ENCODE results near the gene TEX53.

Gene TEX53

DNA sequence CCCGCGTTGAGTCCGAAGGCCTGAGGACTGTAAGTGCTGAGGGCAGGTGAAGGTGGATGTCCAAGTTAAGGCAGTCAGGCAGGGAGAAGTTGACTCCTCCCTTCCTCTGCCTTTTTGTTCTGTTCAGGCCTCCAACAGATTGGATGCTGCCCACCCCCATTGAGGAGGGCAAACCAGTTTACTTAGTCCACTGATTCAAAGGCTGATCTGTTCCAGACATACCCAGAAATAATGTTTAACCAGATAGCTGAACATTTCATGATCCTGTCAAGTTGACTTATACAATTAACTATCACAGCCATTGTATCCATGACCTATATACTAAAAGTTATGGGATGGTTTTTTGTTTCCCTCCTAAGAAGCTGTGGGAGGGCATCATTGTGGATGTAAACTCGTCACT lies 32.7 kb upstream of the TEX53 start:
- no peak for DNase-seq (ENCODE audit: low read depth, low spot score)
- no peak overlapping the region for H3K4me3 ChIP-seq (ENCODE audit: low read depth, low read length)
- ChIA-PET POLR2A (interaction anchor here (1.5 kb wide), 1 partner anchor 33 kb away, joined by 3 read pairs; no protein-coding TSS in a partner anchor), CTCF (interaction anchor here (0.6 to 6.4 kb wide), 9 partner anchors 9 to 327 kb away, joined by 3 to 76 read pairs (median 9); partner anchors contain the start of gene TEX48)
- no peak for TF ChIP-seq CTCF (IDR thresholded peaks at IDR 0.05; ENCODE audit: insufficient read depth, low read length, missing control alignments)

DNA sequence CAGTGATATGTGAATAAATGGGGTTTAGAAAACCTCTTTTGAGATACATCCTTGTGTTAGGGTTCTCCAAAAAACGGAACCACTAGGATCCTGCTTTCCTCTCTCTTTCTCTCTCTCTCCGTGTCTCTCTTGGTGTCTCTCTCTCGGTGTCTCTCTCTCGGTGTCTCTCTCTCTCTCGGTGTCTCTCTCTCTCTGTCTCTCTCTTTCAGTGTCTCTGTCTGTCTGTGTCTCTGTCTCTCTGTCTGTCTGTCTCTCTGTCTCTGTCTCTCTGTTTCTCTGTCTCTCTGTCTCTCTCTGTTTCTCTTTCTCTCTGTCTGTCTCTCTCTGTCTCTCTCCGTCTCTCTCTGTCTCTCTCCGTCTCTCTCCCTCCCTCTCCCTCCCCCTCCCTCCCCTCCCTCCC lies 32.2 kb upstream of the TEX53 start:
- no peak for DNase-seq (ENCODE audit: low read depth, low spot score)
- CTCF ChIA-PET, result interaction anchor here (1.0 to 6.4 kb wide), 11 partner anchors 8 to 325 kb away, joined by 3 to 76 read pairs (median 9); partner anchors contain the start of gene TEX48
- no peak overlapping the region for H3K4me3 ChIP-seq (ENCODE audit: low read depth, low read length)
- TF ChIP-seq CTCF (IDR thresholded peaks at IDR 0.05; ENCODE audit: insufficient read depth, low read length, missing control alignments), result no peak
- POLR2A ChIA-PET, result no interaction called here

DNA sequence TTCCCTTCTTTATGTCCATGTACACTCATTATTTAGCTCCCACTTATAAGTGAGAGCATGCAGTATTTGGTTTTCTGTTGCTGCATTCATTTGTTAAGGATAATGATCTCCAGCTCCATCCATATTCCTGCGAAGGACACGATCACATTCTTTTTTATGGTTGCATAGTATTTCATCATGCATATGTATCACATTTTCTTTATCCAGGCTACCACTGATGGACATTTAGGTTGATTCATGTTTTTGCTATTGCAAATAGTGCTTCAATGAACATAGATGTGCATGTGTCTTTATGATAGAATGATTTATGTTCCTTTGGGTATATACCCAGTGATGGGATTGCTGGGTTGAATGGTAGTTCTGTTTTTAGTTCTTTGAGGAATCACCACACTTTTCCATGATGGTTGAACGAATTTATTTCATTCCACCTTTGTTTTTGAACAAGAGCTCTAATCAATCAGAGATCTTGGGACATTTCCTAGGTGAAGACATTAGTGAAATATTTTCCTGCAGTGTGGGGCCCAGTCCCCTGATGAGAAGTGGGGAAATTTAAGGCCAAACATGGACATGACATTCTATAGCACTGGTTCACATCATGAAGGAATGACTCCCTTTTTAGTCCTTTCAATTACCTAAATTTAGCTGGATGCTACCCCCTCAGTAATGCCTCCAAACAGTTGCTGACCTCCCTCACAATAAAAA lies 31.5 kb upstream of the TEX53 start:
- POLR2A ChIA-PET, result no interaction called here
- no peak overlapping the region for H3K4me3 ChIP-seq (ENCODE audit: low read depth, low read length)
- no peak for TF ChIP-seq CTCF (IDR thresholded peaks at IDR 0.05; ENCODE audit: insufficient read depth, low read length, missing control alignments)
- CTCF ChIA-PET, result interaction anchor here (1.0 to 3.8 kb wide), 10 partner anchors 8 to 325 kb away, joined by 3 to 14 read pairs (median 6); no protein-coding TSS in a partner anchor
- no peak for DNase-seq (ENCODE audit: low read depth, low spot score)

GRCh38 chr9:114688379-114688778 lies 30.8 kb upstream of the TEX53 start:
- TF ChIP-seq CTCF (IDR thresholded peaks at IDR 0.05; ENCODE audit: insufficient read depth, low read length, missing control alignments), result no peak
- DNase-seq (ENCODE audit: low read depth, low spot score), result no peak
- ChIA-PET POLR2A (no interaction called here), CTCF (interaction anchor here (0.9 to 3.8 kb wide), 6 partner anchors 9 to 282 kb away, joined by 3 to 14 read pairs (median 8); no protein-coding TSS in a partner anchor)
- no peak overlapping the region for H3K4me3 ChIP-seq (ENCODE audit: low read depth, low read length)

DNA sequence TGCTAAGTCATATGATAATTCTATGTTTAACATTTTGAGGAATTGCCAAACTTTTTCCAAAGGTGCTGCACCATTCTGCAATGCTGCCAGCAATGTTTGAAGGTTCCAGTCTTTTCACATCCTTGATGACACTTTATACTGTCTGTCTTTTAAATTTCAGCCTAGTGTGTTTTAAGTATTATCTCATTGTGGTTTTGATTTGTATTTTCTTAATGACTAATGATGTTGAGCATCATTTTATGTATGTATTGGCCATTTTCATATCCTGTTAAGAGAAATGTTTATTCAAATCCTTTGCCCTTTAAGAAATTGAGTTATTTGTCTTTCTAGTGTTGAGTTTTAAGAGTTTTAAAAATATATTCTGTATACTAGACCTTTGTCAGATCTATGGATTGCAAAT lies 29.4 kb upstream of the TEX53 start:
- no peak for DNase-seq (ENCODE audit: low read depth, low spot score)
- ChIA-PET POLR2A (no interaction called here), CTCF (interaction anchor here (1.0 kb wide), 1 partner anchor 24 kb away, joined by 4 read pairs; no protein-coding TSS in a partner anchor)
- no peak overlapping the region for H3K4me3 ChIP-seq (ENCODE audit: low read depth, low read length)
- no peak for TF ChIP-seq CTCF (IDR thresholded peaks at IDR 0.05; ENCODE audit: insufficient read depth, low read length, missing control alignments)

- DNase-seq (ENCODE audit: low read depth, low spot score), result no peak
- CTCF ChIA-PET, result interaction anchor here (1.1 to 2.3 kb wide), 10 partner anchors 10 to 866 kb away, joined by 3 to 17 read pairs (median 4); no protein-coding TSS in a partner anchor
- H3K4me3 ChIP-seq (ENCODE audit: low read depth, low read length), result no peak overlapping the region
- POLR2A ChIA-PET, result no interaction called here
- no peak for TF ChIP-seq CTCF (IDR thresholded peaks at IDR 0.05; ENCODE audit: insufficient read depth, low read length, missing control alignments)
Observed at GRCh38 chr9:114685951-114686350, 28.3 kb upstream of the TEX53 start.
